Lung microvascular endothelial cell (primary cell): ENCODE results near the gene S100A5. TPM values are rescaled to one million over a fixed set of nuclear protein-coding genes. Genes with fewer than 3 reads are reported as not detected.
A peak's percentile ranks its signal among the peaks of the same experiment; 100 is the strongest.

ENCODE experiments used
- DNase-seq, 2 donors: peaks; one replicate each; pipeline versions ENCODE4 v3.0.0 to v3.0.0-alpha.2; 2010; ENCODE audit warnings: low read depth in 2 of 2
- total RNA-seq: library from RNA; depleted of rRNA; stranded (reverse); fragments of >200 nt; gene quantifications from 2 replicates; pipeline ENCODE4 v1.2.1, GENCODE V29; 2014

S100A5 gene
- total RNA-seq, 1 donor from 2014 or later, result not detected

GRCh38 chr1:153547560-153548551 lies 7.1 kb upstream of the S100A5 start:
- no peak for DNase-seq

GRCh38 chr1:153546796-153547559 lies 6.2 kb upstream of the S100A5 start:
- no peak for DNase-seq

GRCh38 chr1:153546371-153546770 lies 5.6 kb upstream of the S100A5 start:
- no peak for DNase-seq

- peak; percentile 70 to 94 for DNase-seq
Measured at GRCh38 chr1:153545067-153546055, 4.6 kb upstream of the S100A5 start, which contains the start of gene S100A4. S100A4 (minus strand) TSS chr1:153545806; CDS start chr1:153544794, 1,012 bp downstream.

- no peak for DNase-seq
Measured at GRCh38 chr1:153544453-153545066, 3.8 kb upstream of the S100A5 start.

GRCh38 chr1:153543736-153544135 lies 3.0 kb upstream of the S100A5 start:
- no peak for DNase-seq

GRCh38 chr1:153542956-153543711 lies 2.4 kb upstream of the S100A5 start:
- DNase-seq, result no peak

GRCh38 chr1:153541641-153542590 lies 1.2 kb upstream of the S100A5 start:
- no peak for DNase-seq

- no peak for DNase-seq
Measured at GRCh38 chr1:153539395-153540093, 1.2 kb downstream of the S100A5 start.

GRCh38 chr1:153538315-153538821 lies 2.4 kb downstream of the S100A5 start:
- peak in 1 of 2 donors; percentile 44 for DNase-seq

- DNase-seq, result no peak
Measured at GRCh38 chr1:153537376-153537730, 3.4 kb downstream of the S100A5 start.

GRCh38 chr1:153536671-153537375 lies 3.9 kb downstream of the S100A5 start:
- no peak for DNase-seq

GRCh38 chr1:153536012-153536670 lies 4.6 kb downstream of the S100A5 start:
- DNase-seq, result peak; percentile 72 to 80

GRCh38 chr1:153535242-153536011 lies 5.3 kb downstream of the S100A5 start, which contains the start of gene S100A6:
S100A6 (minus strand) TSS chr1:153535991; CDS start chr1:153535339, 652 bp downstream.
- DNase-seq, result peak in 1 of 2 donors; percentile 53

- no peak for DNase-seq
Measured at GRCh38 chr1:153534925-153535241, 5.9 kb downstream of the S100A5 start.
